GM19324 (cell line): ENCODE measurements around the gene DGKI.

Source experiments
- ATAC-seq: cut with Tn5 transposase; IDR thresholded peaks from one replicate; pipeline ENCODE4 v1.9.1; 2021; ENCODE audit warnings: mild to moderate bottlenecking, moderate library complexity; ENCODE audit not compliant: unreplicated experiment, low FRiP score

DGKI gene

DNA sequence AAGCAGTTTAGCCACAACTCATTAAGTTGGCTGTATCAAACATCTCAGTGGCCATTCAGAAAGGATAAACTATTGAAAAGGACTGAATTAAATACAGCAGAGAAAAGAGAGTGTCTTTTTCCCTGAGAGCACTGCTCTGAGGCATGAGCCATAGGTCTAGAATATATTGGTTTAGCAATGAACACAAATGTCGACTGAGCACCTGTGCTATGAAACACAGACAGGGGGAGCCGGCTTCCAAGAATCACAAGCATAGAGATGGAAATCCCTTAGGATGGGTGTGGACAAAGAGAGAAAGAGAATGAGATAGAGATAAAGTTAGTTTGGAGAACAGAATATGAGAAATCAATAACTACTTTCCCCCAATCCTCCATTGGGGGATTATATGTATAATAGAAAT, 54.8 kb downstream of the DGKI start:
- ATAC-seq: no peak

DNA sequence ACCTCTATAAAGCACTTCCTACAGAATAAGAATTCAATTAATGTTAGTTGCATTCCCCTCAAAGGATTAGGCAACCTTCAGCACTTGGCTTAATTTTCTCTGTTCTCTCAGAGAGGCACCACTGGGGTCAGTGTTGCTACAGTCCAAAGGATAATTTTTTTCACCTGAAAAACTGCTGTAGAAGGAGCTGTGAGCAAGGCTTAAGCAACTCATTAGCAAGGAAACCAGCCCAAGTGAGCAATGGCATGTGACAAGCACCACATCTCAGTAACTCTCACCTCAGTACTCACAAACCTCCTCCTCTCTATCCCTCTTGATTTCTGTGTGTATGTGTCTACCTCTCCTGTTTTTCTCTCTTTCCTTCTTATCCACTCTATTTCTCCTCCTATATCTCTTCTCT, 55.9 kb downstream of the DGKI start:
- ATAC-seq: no peak

DNA sequence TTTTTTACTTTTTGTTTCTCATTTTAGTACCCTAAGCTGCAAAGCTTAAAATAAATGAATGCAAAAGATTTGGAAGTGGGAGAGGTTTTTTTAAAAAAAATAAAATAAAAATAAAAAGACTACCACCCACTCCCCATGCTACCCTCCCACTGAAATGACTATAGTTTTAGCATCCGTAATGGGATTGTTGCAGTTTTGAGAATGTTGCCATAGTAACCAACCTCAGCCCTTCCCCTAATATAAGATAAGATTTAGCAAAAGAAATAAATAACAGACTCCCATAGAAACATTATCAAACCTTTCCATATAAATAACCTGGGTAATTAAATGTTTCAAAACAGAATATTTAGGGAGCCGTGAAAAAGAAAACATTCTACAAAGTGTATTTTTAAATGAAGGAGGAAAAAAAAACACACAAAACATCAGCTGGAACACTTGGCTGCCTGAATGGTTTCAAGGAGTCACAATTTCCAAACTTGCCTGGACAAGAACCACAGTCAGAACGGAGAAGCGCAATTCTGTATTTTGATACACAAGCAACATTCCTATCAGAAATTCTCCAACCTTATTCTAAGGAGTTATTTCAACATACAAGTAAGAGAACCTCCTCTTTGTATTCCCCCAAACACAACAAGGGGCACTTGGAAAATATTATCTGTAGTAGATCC, 57.4 kb downstream of the DGKI start:
- no peak for ATAC-seq

DNA sequence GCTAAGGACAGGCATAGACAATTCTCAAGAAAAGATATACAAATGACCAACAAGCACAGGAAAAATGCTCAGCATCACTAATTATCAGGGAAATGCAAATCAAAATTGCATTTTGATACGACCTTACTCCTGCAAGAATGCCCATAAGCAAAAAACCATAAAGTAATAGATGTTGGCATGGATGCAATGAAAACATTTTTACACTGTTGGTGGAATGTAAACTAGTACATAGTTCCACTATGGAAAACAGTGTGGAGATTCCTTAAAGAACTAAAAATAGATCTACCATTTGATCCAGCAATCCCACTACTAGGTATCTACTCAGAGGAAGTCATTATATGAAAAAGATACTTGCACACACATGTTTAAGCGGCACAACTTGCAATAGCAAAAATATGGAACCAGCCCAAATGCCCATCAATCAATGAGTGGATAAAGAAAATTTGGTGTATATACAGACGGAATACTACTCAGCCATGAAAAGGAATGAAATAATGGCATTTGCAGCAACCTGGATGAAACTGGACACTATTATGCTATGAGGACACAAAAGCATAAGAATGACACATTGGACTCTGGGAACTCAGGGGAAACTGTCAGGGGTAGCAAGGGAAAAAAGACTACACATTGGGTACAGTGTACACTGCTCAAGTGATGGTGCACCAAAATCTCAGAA, 59.3 kb downstream of the DGKI start:
- ATAC-seq: no peak

DNA sequence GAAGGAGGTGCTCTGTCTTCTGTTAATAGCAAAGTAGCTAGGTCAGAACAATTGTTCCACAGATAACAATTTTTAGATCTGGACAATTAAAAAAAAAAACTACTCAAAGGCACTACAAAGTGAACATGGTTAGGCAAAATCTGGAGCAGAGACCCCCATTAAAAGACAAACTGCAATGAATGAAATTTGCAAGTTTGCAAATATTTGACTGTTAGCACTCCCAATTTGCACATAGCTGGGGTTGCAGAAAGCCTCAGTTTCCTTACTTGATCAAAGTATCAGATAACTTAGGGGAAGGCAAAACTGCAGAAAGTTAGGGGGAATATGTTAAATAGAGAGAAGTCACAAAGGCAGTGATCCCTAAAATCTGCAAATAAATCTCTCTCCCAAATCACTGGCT, 68.3 kb downstream of the DGKI start:
- ATAC-seq: no peak

DNA sequence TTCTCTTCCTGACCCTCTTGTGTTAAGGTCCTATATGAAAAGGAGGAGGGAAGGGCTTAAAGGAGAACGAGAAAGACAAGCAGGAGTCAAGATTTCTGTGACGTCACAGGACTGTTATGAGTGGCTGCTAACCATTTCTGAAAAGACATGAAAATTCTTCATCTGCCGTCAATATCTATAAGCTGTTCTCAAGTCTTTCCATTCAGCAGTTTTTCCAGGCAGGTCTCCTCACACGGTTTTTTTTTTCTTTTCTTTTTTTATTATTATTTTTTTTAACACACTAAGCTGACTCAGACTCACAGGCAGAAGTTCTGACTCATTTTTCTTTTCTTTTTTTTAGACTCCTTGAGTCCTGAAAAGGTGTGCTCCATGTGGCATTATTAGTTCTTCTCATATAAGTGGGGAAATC, 72.0 kb downstream of the DGKI start:
- ATAC-seq: no peak

DNA sequence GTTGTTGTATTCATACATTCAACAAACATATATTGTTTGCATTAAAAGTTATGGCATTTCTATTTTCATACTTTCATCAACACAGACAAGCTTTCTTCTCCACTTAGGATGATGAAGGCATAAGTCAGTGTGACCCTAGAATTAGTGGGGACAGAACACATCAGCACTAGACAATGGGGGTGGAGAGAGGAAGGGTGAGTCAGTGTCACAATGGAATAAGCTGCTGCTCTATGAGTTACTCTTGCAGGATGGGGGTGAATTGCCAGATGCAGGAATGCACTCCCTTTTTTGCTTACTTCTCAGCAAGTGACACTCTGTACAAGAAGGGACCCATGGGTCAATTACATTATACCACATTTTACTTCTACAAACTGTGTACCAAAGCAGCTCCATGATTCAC, 74.0 kb downstream of the DGKI start:
- no peak for ATAC-seq

DNA sequence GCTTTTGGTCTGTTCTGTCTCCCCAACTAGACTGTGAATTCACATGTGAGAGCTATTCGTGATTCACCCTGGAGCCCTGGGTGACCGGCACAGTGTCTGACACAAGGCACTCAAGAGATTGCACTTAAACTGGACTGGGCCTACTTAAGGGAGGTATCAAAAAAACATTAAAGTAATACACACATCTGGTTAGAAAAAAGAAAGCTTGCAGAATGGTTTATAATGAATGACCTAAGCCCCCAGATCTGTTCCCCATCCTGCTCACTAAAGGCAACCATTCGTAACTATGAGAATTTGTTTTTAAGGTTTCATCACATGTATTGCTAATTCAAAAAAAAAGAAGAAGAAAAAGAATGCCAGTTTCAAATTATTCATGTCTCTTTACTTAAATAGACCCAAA, 74.5 kb downstream of the DGKI start:
- ATAC-seq: no peak

DNA sequence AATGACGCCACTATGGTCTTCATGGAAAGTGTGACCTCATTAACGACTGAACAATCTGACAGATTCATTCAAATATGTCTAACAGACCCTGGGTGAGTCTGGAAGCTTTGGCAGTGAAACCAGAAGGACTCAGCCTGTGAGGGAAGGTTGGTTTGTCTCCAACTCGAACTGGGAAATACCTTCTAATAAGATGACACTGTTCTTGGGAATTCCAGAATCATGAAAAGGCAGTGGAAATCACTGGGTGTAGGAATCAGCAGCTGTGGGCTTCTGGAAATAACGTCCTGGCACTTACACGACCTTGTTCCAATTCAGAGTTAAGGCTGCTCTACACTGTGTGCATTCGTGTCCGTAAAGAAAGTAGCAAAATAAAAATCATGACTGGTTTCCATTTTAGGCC, 75.1 kb downstream of the DGKI start:
- no peak for ATAC-seq

DNA sequence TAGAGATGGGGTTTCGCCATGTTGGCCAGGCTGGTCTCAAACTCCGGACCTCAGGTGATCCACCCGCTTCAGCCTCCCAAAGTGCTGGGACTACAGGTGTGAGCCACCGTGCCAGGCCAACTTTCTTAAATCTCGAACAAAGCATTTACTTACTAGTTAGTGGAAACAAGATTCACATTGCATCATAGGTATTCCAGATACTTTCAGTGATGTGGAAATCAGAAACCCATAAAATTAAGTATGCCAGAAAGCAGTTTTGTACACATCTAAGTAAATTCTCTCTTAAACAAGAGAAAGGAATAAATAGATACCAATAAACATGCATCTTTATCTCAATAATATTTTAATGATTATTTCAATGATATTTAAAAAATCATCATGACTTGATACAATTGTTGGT, 75.5 kb downstream of the DGKI start:
- ATAC-seq: no peak

DNA sequence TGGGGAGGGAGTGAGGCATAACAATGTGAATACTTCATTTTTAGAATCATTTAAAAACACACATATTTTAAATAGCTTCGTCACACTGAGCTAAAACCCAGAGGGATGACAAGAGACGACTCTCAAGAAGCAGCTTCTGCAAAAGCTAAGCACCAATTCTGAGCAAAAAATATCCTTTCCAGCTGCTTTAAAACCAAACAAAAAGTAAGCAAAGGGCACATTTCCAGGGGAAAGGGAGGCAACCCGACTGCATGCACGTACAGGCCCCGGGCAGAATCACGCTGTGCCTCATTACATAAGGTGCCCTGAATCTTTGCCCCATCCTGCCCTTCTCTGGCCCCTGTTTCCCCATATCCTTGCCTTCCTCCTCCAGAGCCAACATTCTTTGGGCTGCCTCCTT, 78.4 kb downstream of the DGKI start:
- ATAC-seq: no peak

DNA sequence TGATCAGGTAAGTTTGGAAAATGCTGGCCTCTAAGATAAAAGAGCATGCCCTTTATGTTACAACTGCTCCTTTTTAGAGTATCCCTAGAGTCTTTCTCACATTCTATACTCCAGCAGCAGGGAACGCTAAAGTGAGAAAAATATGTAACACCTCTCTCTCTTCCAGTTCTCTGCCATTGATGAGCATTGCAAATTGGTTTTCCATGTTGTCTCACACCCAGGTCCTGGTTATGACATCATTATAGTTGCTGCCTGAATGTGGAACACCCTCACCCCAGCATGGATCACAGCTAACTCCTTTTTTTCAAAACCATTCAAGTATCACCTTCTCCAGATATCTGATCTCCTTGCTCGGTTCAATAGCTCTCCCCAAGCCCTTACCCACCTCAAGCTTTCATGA, 84.4 kb downstream of the DGKI start:
- no peak for ATAC-seq

DNA sequence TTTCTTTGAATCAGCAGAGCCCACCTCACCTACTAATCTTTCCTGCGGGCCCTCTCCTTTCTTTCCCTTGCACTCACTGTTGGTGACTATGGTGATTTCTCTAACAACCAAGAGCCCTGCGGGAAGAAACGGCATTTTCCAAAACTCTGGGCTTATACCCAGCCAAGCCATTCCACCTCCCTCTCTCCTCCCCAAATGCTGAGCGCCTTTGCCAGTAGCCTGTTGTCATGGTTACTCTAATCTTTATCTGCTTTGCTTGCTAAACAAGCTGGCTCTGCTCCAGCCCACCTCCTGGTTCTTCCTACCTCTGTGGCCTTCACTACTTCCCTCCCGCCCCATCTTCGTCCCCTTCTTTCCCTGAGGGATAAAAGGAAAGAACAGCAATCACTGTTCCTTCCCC, 86.7 kb downstream of the DGKI start:
- no peak for ATAC-seq

DNA sequence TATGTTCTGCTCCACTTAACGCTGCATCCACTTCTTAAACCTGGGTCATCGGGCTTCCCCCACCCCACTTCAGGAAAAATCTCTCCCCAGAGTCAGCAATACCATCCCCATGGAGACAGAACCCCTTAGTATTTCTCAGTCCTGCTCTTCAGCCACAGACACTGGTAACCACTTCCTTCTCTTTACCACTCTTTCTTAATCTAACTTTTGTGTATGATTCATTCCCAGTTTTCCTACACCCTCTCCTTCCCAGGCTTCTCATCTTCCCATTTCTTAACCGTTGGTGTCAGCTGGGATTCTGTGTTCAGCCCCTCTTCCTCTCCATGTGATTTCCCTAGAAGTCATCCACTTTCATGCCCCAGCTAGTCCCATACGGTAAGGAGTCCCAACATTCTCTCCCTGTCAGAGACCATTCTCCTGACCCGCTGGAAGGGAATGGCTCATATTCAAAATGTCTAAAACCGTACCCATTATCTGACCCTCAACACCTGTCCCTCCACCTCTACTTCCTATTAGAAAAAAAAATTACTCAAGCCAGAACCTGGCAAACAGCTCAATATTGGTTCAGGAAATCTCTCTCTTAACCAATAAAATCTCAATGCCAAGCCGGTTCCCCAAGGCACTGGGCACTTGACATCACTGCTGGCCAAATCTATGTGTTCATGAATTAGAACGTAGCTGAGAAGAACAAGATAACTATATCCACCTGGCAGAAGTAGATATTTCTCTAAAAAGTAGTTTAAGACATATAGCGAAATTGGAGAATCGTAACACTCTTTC, 89.4 kb downstream of the DGKI start:
- no peak for ATAC-seq

DNA sequence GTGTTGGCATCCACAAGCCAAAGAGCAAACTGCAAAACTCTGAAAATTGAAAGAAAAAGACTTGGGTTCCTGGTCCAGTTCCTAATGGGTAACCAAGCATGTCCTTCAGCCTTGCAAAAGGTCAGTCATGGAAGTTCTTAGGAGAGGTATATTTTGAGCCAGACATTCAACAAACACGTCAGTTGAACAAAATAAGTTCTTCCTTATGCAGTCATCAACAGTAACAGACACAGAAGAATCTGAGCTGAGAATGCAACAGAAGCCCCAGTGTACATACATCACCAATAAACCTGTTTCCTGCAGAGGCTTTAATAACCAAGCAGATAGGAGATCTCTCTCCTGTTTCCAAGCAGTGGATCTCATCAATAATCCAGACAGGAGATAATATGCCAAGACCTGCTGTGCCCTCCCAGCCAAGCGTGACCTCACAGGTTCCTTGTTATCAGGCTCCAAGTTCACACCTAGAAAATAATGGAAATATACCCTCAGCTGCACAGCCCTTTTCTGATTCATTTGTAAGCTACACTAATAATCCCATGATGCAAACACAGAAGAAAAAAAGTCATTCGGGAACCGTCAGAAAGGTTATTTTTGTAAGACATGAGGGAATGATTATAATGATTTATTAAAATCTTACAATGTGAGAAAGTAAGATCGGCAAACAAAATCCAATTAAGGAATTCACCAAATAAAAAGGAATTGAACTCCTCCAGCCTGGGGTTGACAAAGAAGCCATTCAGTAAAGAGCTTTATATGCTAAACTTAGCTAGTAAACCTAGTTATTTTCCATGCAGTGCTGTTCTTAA, 90.7 kb downstream of the DGKI start:
- no peak for ATAC-seq

DNA sequence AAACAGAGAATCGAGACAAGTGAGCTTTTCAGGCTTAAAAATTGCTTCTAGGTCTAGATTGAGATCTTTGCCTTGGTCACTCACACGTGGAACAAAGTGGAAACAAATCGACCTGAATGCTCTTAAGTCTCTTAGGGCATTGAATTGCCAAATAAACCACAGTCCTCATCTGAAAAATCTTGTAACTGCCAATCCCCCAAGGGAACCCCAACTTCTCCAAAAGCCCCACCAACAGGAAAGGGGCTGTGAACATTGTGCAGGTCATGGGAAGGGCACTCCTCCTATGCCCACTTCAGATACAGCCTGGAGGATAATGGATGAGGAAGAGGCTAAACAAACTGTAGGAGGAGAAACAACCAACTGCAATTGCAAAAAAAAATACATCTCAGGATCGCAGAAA, 91.3 kb downstream of the DGKI start:
- no peak for ATAC-seq

DNA sequence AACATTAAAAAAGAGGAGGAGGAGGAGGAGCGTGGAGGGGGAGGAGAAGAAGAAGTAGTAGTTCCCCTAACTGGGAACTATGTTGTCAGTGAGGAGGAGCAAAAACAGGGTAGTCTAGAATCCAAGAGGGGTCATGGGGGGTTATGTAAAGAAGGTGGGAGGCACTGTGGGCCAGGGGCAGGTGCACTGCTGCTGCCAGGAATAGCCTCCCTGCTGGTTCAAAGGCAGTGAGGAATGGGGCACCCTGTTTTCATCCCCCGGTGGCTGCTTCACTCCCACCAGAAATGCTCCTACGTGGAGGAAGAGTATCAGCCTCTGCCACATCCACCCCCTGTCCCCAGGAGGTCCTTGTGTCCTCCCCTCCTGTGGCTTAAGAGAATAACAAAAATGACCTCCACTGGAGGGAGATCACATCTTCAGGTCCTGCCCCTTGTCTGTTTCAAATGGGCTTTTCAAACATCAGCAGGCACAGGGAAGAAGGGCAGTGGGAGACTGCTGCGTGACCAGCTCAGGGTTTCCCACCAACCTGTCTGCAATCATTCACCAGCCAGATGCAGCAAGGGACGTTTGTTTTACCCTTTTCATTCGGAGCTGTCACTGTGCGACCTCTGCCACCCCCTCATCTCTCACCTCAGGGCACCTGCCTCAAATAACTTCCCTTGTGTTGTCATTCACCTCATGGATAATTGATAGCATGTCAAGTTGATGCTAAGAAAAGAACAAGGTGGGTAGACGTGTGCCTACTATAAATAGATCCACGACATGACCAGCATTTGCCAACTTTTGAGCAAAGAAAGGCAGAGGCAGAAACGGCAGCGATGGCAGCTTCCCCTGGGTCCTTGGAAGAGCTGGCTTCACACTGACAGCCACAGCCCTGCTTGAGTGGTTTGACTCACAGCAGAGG, 92.6 kb downstream of the DGKI start:
- no peak for ATAC-seq

DNA sequence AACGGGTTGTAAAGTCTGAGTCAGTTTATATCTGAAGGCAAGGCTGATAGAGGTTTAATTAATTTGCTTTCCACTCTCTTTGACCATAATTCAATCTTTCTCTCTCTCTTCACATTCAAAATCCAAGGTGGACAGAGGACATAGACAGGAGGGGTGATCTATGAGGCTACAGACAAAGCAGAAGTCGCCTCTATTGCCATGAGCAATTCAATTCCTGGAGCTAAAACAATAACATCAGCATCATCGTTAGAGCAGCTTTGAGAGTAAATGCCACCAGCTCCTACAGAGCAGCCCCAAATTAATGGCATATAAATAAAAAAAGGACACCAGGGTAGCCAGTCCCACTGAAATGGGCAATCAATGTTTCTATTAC, 93.2 kb downstream of the DGKI start:
- no peak for ATAC-seq

DNA sequence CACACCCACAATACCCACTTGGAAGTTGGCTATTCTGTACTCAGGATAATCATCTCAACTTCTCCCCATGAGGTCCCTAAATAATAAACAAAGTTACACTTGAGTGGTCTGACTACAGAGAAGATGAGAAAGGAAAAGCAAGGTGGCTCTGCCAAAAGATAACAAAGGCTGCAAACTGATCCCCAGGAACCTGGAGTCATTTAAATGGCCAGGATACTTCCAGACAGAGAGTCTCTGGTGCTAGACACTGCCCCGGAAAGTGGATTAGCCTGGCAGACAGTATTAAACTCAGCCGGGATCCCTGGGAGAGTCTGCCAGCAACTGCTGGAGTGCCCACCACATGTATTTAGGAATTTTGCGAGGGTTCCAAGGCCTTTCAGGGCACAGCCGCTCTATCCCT, 93.7 kb downstream of the DGKI start:
- no peak for ATAC-seq

DNA sequence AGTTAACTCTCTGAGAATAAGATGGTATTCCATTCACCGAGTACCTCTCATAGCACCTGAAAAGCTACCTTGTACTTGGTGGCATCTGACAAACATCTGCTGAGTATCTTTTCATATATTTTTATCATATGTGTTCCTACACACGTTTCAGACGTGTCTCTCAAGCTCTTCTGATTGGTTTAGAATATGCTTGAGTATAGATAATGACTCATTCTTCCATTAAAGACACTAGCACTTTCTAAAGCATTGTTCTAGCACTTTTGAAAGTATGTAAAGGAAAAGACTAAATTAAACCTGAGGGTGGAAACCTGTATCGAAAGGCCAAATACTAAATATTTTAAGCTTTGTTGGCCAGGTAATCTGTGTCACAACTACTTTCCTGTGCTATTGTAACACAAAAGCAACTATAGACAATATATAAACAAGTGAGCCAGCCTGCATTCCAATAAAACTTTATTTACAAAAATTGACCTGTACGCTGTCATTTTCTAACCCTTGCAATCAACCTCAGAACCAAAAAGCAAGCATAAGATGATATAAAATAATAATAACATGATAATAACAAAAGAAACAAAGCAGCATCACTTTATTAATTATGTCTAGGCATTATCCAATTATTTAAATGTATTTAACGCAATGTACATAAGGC, 95.3 kb downstream of the DGKI start:
- ATAC-seq: no peak
